GM19463 (cell line): ENCODE results near the gene OR2AT4.
"Not testable (repeated sequence)": the region's sequence is repeated elsewhere in the genome, so short reads cannot be mapped to it uniquely, and the experiment has no call there.

Experiments
- ATAC-seq: cut with Tn5 transposase; IDR thresholded peaks from one replicate; pipeline ENCODE4 v1.9.1; 2021; ENCODE audit warnings: mild to moderate bottlenecking, moderate library complexity; ENCODE audit not compliant: unreplicated experiment

OR2AT4 gene

DNA sequence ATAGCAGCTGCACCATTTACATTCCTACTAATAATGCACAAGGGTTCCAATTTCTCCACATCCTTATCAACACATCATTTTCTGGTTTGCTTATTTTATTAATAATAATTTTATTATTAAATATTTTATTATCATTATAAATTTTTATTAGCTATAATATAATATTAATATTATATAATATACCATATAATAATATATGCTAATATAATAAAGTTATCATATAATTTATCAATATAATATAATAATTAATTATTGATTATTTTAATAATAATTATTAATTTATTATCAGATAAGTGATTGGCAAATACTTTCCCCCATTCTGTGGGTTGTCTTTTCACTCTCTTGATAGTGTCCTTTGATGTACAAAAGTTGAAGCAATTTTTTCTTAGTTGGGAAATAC, 27.7 kb downstream of the OR2AT4 start:
- ATAC-seq, result no peak

DNA sequence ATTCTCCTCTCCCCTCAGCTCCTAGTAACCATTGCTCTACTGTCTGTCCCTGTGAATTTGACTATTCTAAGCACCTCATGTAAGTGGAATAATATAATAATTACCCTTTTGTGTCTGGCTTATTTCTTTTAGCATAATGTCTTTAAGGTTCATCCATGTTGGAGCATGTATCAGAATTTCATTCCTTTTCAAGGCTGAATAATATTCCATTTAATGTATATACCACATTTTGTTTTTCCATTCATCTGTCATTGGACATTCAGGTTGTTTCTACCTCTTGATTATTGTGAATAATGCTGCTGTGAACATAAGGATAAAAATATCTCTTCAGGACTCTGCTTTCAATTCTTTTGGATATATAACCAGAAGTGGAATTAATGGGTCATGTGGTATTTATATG, 28.1 kb downstream of the OR2AT4 start:
- ATAC-seq, result no peak

GRCh38 chr11:75066061-75066460, 30.6 kb downstream of the OR2AT4 start:
- ATAC-seq, result no peak

DNA sequence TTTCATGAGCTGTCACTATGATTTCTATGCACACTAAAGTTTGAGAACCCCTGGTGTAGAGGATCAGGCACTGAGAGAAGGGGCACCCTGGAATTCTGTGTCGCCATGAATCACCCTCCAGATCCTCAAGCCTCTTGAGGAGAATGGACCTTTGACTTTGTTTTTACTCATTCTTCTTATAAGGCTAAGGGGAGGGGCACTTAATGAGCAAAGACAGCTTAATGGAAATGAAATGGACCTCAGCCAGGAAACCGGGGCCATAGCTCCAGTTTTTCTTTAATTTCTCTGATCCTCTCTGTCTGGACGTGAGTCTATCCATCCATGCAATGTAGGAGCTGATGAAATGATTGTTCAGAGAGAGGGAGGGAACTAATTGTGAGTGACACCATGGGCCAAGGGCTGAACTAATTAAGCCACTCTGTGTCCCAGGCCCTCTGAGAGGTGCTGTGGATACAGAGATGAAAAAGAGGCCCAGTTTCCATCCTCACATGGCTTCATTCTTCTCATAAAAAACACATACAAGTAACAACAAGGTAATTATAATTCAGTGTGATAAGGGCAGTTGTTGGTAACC, 32.8 kb downstream of the OR2AT4 start:
- no peak for ATAC-seq

GRCh38 chr11:75059299-75059698, 37.4 kb downstream of the OR2AT4 start:
- no peak for ATAC-seq

GRCh38 chr11:75056814-75057213, 39.9 kb downstream of the OR2AT4 start:
- ATAC-seq, result no peak

GRCh38 chr11:75055511-75055910, 41.2 kb downstream of the OR2AT4 start:
- no peak for ATAC-seq

DNA sequence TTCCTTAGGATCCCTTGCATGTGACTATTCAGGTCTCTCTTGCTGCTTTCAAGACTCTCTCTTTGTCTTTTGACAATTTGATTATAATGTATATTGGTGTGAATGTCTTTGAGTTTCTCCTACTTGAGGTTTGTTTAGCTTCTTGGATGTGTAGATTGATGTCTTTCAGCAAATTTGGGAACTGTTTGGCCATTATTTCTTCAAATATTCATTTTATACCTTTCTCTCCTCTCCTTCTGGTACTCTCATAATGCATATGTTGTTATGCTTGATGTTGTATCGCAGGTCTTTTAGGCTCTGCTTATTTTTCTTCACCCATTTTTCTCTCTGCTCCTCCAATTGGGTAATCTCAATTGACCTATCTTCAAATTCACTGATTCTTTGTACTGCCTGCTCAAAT, 44.2 kb downstream of the OR2AT4 start:
- no peak for ATAC-seq

DNA sequence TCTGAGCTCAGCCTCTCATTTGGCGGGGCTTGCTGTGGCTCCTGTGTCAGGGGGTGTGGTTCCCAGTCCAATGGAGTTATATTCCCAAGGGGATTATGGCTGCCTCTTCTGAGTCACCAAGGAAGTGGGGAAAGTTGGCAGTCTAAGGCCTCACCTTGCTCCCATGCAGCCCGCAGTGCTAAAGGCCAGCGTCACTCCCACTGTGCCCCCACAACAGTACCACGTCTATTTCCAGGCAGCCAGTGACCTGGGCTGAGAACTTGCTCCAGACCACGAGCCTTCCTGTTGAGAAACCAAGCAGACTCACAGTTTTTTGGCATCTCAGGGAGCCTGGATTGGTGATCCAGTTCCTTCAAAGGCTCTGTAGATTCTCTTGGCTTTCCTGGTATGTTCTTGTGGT, 45.6 kb downstream of the OR2AT4 start:
- ATAC-seq, result no peak

DNA sequence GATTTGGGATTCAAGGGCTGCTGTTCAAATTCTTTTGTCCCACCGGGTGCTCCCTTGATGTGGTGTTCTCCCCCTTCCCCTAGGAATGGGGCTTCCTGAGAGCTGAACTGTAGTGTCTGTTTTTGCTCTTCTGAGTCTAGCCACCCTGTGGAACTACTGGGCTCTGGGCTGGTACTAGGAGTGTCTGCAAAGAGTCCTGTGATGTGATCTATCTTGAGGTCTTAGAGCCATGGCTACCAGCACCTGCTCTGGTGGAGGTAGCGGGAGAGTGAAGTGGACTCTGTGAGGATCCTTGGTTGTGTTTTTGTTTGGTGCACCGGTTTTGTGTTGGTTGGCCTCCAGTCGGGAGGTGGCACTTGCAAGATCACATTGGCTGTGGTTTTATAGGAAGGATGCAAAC, 46.2 kb downstream of the OR2AT4 start:
- no peak for ATAC-seq

DNA sequence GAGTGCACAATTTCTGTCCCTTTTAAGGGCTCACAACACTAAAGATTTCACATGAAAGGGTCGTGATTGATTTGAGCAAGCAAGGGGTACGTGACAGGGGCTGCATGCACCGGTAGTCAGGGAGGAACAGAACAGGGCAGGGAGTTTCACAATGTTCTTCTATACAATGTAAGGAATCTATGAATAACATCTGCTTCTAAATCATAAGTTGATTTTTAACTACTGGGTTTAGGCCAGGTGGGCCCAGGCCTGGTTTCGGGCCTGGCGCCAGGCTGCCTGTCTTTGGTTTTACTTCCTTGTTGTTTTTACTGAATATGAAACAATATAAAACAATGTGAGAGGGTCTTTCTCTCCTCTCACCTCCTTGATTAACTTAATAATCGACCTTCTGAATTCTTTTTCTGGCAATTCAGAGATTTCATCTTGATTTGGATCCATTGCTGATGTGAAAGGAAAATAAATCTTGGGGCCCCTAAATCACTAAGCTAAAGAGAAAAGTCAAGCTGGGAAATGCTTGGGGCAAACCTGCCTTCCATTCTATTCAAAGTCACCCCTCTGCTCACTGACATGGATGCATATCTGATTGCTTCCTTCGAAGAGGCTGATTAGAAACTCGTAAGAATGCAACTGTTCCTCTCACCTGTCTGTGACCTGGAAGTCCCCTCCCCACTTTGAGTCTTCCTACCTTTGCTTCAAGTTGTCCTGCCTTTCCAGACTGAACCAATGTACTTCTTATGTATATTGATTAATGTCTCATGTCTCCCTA, 47.0 kb downstream of the OR2AT4 start:
- ATAC-seq, result not testable (repeated sequence)

DNA sequence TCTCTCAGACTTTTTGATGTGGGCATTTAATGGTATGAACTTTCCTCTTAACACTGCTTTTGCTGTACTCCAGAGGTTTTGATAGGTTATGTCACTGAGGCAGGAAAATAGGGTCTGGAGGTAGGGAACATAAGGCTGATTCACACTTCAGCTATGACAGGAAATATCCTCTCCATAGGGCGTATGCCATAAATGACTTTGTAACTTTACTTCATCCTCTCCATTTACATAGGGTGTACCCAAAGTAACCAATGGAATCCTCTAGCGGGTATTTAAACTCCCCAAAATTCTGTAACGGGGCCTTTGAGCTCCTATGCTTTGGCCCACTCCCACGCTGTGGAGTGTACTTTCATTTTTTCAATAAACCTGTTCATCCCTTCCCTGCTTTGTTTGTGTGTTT, 49.5 kb downstream of the OR2AT4 start:
- no peak for ATAC-seq

DNA sequence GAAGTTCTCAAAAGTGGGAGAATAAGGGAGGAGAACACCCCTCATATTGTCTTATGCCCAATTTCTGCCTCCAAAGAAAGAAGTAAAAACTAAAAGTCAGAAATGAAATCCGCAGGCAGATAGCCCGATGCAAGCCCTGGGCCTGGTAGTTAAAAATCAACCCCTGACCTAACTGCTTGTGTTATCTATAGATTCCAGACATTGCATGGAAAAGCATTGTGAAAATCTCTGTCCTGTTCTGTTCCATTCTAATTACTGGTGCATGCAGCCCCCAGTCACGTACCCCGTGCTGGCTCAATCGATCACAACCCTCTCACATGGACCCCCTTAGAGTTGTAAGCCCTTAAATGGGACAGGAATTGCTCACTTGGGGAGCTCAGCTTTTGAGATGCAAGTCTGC, 50.0 kb downstream of the OR2AT4 start:
- ATAC-seq, result not testable (repeated sequence)

- not testable (repeated sequence) for ATAC-seq
Observed at GRCh38 chr11:75044381-75045170, 52.1 kb downstream of the OR2AT4 start.

- not testable (repeated sequence) for ATAC-seq
Observed at GRCh38 chr11:75041821-75042220, 54.9 kb downstream of the OR2AT4 start.

- ATAC-seq, result no peak
Observed at GRCh38 chr11:75041263-75041662, 55.4 kb downstream of the OR2AT4 start.

GRCh38 chr11:75040167-75040770, 56.4 kb downstream of the OR2AT4 start:
- no peak for ATAC-seq

- ATAC-seq, result no peak
Observed at GRCh38 chr11:75035911-75036565, 60.6 kb downstream of the OR2AT4 start.

- ATAC-seq, result no peak
Observed at GRCh38 chr11:75035256-75035655, 61.4 kb downstream of the OR2AT4 start.

DNA sequence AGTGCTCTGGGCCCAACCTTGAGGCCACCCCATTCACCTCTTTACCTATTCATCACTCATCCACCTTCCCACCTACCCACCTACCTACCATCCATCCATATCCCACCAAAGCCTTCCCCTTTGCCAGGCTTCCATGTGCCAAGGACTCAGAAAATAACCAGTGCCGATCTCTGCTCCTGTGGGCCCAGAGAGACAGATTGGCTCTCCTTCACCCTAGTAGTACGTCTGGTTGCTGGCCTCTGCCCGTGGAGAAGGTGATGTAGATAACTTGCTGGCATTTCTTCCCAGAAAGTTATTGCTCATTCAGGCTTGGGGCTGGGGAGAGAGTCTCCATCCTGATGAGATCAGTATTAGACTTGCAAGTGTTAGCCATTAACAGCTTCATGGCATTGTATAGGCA, 62.8 kb downstream of the OR2AT4 start:
- ATAC-seq, result no peak

GRCh38 chr11:75032550-75032935, 64.1 kb downstream of the OR2AT4 start:
- no peak for ATAC-seq
